NB4 (cell line): ENCODE data around the gene SPINT2.

Experiments used
- MYC ChIP-seq: IDR thresholded peaks from 2 replicates; pipeline ENCODE4 v1.6.1; 2011; ENCODE audit warnings: low read depth, low read length
- TF ChIP-seq, protein P1 (sequence below): IDR thresholded peaks from one replicate; pipeline ENCODE4 v1.5.1; 2012; ENCODE audit warnings: low read depth, low read length

DNA sequence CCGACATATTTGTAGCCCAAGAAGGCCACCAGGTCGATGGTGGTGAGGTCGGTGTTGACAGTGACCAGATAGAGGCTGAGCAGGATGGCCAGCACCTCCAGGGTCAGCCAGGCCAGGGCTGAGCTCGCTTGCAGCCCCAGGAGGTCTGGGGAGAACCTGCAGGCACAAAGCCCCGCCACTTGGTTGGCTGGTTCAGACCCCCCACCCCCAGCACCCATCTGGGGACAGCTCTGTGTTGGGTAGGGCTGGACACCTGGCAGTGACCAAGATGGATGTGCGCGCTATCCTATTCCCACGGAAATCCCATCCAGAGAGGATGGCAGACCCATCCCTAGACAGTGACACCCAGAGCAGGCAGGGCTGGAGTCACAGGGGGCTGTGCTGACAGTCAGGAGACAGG lies 43.2 kb downstream of the SPINT2 start:
- TF ChIP-seq, protein P1, sequence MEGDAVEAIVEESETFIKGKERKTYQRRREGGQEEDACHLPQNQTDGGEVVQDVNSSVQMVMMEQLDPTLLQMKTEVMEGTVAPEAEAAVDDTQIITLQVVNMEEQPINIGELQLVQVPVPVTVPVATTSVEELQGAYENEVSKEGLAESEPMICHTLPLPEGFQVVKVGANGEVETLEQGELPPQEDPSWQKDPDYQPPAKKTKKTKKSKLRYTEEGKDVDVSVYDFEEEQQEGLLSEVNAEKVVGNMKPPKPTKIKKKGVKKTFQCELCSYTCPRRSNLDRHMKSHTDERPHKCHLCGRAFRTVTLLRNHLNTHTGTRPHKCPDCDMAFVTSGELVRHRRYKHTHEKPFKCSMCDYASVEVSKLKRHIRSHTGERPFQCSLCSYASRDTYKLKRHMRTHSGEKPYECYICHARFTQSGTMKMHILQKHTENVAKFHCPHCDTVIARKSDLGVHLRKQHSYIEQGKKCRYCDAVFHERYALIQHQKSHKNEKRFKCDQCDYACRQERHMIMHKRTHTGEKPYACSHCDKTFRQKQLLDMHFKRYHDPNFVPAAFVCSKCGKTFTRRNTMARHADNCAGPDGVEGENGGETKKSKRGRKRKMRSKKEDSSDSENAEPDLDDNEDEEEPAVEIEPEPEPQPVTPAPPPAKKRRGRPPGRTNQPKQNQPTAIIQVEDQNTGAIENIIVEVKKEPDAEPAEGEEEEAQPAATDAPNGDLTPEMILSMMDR = no peak
- TF ChIP-seq MYC = no peak
